Measurements from ENCODE around the gene CHD1L. TPM values are rescaled to one million over a fixed set of nuclear protein-coding genes. Genes with fewer than 3 reads are reported as not detected.
"Not testable (repeated sequence)": the region's sequence is repeated elsewhere in the genome, so short reads cannot be mapped to it uniquely, and the experiment has no call there.

CHD1L gene
- total and polyA plus RNA-seq, 2 experiments from 2014 or later: 29.8 to 43.9 TPM

DNA sequence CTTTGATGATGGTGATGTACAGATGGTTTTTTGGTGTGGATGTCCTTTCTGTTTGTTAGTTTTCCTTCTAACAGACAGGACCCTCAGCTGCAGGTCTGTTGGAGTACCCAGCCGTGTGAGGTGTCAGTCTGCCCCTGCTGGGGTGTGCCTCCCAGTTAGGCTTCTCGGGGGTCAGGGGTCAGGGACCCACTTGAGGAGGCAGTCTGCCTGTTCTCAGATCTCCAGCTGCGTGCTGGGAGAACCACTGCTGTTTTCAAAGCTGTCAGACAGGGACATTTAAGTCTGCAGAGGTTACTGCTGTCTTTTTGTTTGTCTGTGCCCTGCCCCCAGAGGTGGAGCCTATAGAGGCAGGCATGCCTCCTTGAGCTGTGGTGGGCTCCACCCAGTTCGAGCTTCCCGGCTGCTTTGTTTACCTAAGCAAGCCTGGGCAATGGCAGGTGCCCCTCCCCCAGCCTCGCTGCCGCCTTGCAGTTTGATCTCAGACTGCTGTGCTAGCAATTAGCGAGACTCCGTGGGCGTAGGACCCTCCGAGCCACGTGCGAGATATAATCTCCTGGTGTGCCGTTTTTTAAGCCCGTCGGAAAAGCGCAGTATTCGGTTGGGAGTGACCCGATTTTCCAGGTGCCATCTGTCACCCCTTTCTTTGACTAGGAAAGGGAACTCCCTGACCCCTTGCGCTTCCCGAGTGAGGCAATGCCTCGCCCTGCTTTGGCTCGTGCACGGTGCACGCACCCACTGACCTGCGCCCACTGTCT, 84.6 kb downstream of the CHD1L start:
- peak overlapping the region; percentile 51 for H3K4me3 ChIP-seq
- not testable (repeated sequence) for H4K20me1 ChIP-seq (replicated peaks; ENCODE audit: insufficient read depth); H3K27me3 ChIP-seq (ENCODE audit: insufficient read depth); H3K36me3 ChIP-seq (ENCODE audit: insufficient read depth); H3K27me3 Mint-ChIP-seq (ENCODE audit: insufficient read depth, low read depth, poor library complexity); H3F3A ChIP-seq (replicated peaks; ENCODE audit: low read depth); DNase-seq (ENCODE audit: low spot score); H3K27ac Mint-ChIP-seq; ATAC-seq; H3K79me2 ChIP-seq (replicated peaks; ENCODE audit: insufficient read depth); H3K9me2 ChIP-seq (ENCODE audit: insufficient read depth)
- H3K4me1 Mint-ChIP-seq: peaks cover 13% of the 10 kb centered on the region; the same call in 2 of the 3 replicates
- peak overlapping the region; percentile 67 for H3K4me2 ChIP-seq
- 0 out of 2 replicates have a peak overlapping the region, but pooled peaks have one; percentile 74 for H2AFZ ChIP-seq
- peaks cover 26% of the 10 kb centered on the region; the same call in 2 of the 3 replicates for H3K9me3 Mint-ChIP-seq
- H3K4me1 ChIP-seq (ENCODE audit: insufficient read depth): peaks cover 17% of the 10 kb centered on the region
- peaks cover 19% of the 10 kb centered on the region for H3K36me3 Mint-ChIP-seq (ENCODE audit: low read depth)
- peak overlapping the region; percentile 66; the same call in 1 of the 2 replicates for H3K27ac ChIP-seq (ENCODE audit: low read depth)
- peak overlapping the region; percentile 63 for H3K4me3 Mint-ChIP-seq

DNA sequence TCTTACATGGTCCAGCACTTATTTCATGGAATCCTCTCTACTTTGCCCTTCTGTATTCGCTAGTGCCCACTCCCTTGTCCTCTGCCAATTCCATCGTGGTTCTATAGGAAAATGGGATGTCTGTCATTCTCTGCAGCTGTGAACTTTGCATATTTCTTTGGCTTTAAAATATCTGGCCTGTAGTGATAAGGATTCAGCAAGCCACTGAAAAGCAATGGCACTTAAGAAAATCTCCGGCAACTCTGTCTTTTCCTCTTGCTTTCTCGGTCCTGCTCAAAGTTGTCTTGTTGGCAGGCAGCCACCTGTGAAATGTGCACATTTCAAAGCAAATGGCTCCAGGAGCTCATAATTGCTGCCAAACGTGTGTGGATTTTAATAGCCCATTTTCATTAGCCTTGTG, 91.8 kb downstream of the CHD1L start:
- H3K27me3 ChIP-seq (ENCODE audit: insufficient read depth): no peaks in the 10 kb centered on the region
- H2AFZ ChIP-seq: peak overlapping the region; percentile 16; the same call in 1 of the 2 replicates
- no peaks in the 10 kb centered on the region for H3K9me2 ChIP-seq (ENCODE audit: insufficient read depth)
- TF ChIP-seq EZH2 (IDR thresholded peaks at IDR 0.05; ENCODE audit: low read depth, unreplicated experiment): no peak
- no peak for TF ChIP-seq STAT1 (IDR thresholded peaks at IDR 0.05; ENCODE audit: unreplicated experiment)
- no peak for TF ChIP-seq ZNF331 (CRISPR knock-in tag; IDR thresholded peaks at IDR 0.05; ENCODE audit: low read depth)
- TF ChIP-seq JUNB (IDR thresholded peaks at IDR 0.05; ENCODE audit: unreplicated experiment): no peak
- TF ChIP-seq ZNF114 (CRISPR knock-in tag; IDR thresholded peaks at IDR 0.05): no peak
- TF ChIP-seq, protein P1, sequence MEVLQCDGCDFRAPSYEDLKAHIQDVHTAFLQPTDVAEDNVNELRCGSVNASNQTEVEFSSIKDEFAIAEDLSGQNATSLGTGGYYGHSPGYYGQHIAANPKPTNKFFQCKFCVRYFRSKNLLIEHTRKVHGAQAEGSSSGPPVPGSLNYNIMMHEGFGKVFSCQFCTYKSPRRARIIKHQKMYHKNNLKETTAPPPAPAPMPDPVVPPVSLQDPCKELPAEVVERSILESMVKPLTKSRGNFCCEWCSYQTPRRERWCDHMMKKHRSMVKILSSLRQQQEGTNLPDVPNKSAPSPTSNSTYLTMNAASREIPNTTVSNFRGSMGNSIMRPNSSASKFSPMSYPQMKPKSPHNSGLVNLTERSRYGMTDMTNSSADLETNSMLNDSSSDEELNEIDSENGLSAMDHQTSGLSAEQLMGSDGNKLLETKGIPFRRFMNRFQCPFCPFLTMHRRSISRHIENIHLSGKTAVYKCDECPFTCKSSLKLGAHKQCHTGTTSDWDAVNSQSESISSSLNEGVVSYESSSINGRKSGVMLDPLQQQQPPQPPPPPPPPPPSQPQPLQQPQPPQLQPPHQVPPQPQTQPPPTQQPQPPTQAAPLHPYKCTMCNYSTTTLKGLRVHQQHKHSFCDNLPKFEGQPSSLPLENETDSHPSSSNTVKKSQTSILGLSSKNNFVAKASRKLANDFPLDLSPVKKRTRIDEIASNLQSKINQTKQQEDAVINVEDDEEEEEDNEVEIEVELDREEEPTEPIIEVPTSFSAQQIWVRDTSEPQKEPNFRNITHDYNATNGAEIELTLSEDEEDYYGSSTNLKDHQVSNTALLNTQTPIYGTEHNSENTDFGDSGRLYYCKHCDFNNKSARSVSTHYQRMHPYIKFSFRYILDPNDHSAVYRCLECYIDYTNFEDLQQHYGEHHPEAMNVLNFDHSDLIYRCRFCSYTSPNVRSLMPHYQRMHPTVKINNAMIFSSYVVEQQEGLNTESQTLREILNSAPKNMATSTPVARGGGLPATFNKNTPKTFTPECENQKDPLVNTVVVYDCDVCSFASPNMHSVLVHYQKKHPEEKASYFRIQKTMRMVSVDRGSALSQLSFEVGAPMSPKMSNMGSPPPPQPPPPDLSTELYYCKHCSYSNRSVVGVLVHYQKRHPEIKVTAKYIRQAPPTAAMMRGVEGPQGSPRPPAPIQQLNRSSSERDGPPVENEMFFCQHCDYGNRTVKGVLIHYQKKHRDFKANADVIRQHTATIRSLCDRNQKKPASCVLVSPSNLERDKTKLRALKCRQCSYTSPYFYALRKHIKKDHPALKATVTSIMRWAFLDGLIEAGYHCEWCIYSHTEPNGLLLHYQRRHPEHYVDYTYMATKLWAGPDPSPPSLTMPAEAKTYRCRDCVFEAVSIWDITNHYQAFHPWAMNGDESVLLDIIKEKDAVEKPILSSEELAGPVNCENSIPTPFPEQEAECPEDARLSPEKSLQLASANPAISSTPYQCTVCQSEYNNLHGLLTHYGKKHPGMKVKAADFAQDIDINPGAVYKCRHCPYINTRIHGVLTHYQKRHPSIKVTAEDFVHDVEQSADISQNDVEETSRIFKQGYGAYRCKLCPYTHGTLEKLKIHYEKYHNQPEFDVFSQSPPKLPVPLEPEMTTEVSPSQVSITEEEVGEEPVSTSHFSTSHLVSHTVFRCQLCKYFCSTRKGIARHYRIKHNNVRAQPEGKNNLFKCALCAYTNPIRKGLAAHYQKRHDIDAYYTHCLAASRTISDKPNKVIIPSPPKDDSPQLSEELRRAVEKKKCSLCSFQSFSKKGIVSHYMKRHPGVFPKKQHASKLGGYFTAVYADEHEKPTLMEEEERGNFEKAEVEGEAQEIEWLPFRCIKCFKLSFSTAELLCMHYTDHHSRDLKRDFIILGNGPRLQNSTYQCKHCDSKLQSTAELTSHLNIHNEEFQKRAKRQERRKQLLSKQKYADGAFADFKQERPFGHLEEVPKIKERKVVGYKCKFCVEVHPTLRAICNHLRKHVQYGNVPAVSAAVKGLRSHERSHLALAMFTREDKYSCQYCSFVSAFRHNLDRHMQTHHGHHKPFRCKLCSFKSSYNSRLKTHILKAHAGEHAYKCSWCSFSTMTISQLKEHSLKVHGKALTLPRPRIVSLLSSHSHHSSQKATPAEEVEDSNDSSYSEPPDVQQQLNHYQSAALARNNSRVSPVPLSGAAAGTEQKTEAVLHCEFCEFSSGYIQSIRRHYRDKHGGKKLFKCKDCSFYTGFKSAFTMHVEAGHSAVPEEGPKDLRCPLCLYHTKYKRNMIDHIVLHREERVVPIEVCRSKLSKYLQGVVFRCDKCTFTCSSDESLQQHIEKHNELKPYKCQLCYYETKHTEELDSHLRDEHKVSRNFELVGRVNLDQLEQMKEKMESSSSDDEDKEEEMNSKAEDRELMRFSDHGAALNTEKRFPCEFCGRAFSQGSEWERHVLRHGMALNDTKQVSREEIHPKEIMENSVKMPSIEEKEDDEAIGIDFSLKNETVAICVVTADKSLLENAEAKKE (CRISPR knock-in tag; IDR thresholded peaks at IDR 0.05): no peak
- no peaks in the 10 kb centered on the region for H3K79me2 ChIP-seq (replicated peaks; ENCODE audit: insufficient read depth)
- Mint-ChIP-seq H3K27me3 (ENCODE audit: insufficient read depth, low read depth, poor library complexity) (peaks cover 6% of the 10 kb centered on the region), H3K27ac (no peak overlapping the region), H3K4me1 (peaks cover 49% of the 10 kb centered on the region), H3K36me3 (ENCODE audit: low read depth) (peaks cover 2% of the 10 kb centered on the region; the same call in 1 of the 3 replicates), H3K9me3 (peaks cover 1% of the 10 kb centered on the region; the same call in 1 of the 3 replicates), H3K4me3 (no peak overlapping the region)
- 0 out of 2 replicates have a peak overlapping the region, but pooled peaks have one; percentile 11 for H3K4me2 ChIP-seq
- H3K27ac ChIP-seq (ENCODE audit: low read depth): no peak overlapping the region
- DNase-seq (ENCODE audit: low spot score) (no peak), ATAC-seq (no peak)
- no peaks in the 10 kb centered on the region for H4K20me1 ChIP-seq (replicated peaks; ENCODE audit: insufficient read depth)
- peaks cover 1% of the 10 kb centered on the region; the same call in 1 of the 2 replicates for H3K36me3 ChIP-seq (ENCODE audit: insufficient read depth)
- no peak overlapping the region for H3K4me3 ChIP-seq
- peaks cover 37% of the 10 kb centered on the region for H3K4me1 ChIP-seq (ENCODE audit: insufficient read depth)
- H3F3A ChIP-seq (replicated peaks; ENCODE audit: low read depth): no peaks in the 10 kb centered on the region

Data from GM23338 (cell line).